Activated naive CD4-positive, alpha-beta T cell treated with anti-CD3 and anti-CD28 coated beads for 36 hours (primary cell): ENCODE results near the gene CALM3. TPM values are rescaled to one million over a fixed set of nuclear protein-coding genes. Genes with fewer than 3 reads are reported as not detected.

Source experiments
- CTCF ChIA-PET: fragments of 350-600 bp; sonication (Branson Sonifier 250); formaldehyde crosslinking; loops from one replicate; lab custom pipeline; 2021; ENCODE audit warnings: antibody characterized with exemption; lab: Charles Lee
- DNase-seq: peaks from one replicate; pipeline ENCODE4 v3.0.0-alpha.2; 2020
- H3K27ac Mint-ChIP-seq: one replicate; pipeline ENCODE4 v1.8.0; 2021; ENCODE audit warnings: mild to moderate bottlenecking, mixed read lengths
- H3K27me3 Mint-ChIP-seq: one replicate; pipeline ENCODE4 v1.8.0; 2021; ENCODE audit warnings: low read depth, mixed read lengths
- H3K36me3 Mint-ChIP-seq: one replicate; pipeline ENCODE4 v1.8.0; 2021; ENCODE audit warnings: low read depth, mixed read lengths
- H3K4me1 Mint-ChIP-seq: one replicate; pipeline ENCODE4 v1.8.0; 2021; ENCODE audit warnings: low read depth, mixed read lengths
- H3K4me3 Mint-ChIP-seq: one replicate; pipeline ENCODE4 v1.8.0; 2021; ENCODE audit warnings: mild to moderate bottlenecking, moderate library complexity, mixed read lengths
- H3K9me3 Mint-ChIP-seq: one replicate; pipeline ENCODE4 v1.8.0; 2021; ENCODE audit warnings: mixed read lengths
- intact Hi-C: fragments of 100-400 bp; cut with micrococcal nuclease; formaldehyde crosslinking; loops from one replicate; pipeline ENCODE4 v1.15.1; 2023
- total RNA-seq, 2 experiments: library from RNA; stranded (reverse); gene quantifications; one replicate each; pipeline ENCODE4 v1.2.3, GENCODE V29; 2021

The CALM3 gene
- total RNA-seq, 2 experiments from 2014 or later = 482 to 500 TPM

GRCh38 chr19:46608581-46609345 is 7.6 kb downstream of the CALM3 start:
- Mint-ChIP-seq H3K4me3 (no peak overlapping the region), H3K27ac (peak overlapping the region; percentile 53), H3K9me3 (no peaks in the 10 kb centered on the region), H3K36me3 (peaks cover 46% of the 10 kb centered on the region), H3K4me1 (peaks cover 62% of the 10 kb centered on the region), H3K27me3 (no peaks in the 10 kb centered on the region)
- intact Hi-C loops = no loop called here
- no peak for DNase-seq
- CTCF ChIA-PET = no interaction called here

GRCh38 chr19:46609511-46610412 is 8.6 kb downstream of the CALM3 start:
- H3K36me3 Mint-ChIP-seq = peaks cover 46% of the 10 kb centered on the region

DNA sequence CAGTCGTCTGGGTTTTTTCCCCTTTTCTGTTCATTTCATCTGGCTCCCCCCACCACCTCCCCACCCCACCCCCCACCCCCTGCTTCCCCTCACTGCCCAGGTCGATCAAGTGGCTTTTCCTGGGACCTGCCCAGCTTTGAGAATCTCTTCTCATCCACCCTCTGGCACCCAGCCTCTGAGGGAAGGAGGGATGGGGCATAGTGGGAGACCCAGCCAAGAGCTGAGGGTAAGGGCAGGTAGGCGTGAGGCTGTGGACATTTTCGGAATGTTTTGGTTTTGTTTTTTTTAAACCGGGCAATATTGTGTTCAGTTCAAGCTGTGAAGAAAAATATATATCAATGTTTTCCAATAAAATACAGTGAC is 9.3 kb downstream of the CALM3 start:
- peaks cover 46% of the 10 kb centered on the region for H3K36me3 Mint-ChIP-seq
- DNase-seq = no peak
- H3K27me3 Mint-ChIP-seq = no peaks in the 10 kb centered on the region
- H3K27ac Mint-ChIP-seq = peak overlapping the region; percentile 80
- no peak overlapping the region for H3K4me3 Mint-ChIP-seq
- no peaks in the 10 kb centered on the region for H3K9me3 Mint-ChIP-seq
- H3K4me1 Mint-ChIP-seq = peaks cover 63% of the 10 kb centered on the region
- CTCF ChIA-PET = interaction anchor here (1.3 to 10.9 kb wide), 3 partner anchors 51 to 141 kb away, joined by 3 to 178 read pairs (median 3); partner anchors contain the start of gene DACT3
- intact Hi-C loops = no loop called here

More at GRCh38 chr19:46609511-46610412, 8.6 kb downstream of the CALM3 start:
- H3K27ac Mint-ChIP-seq = no peak overlapping the region
- H3K27me3 Mint-ChIP-seq = no peaks in the 10 kb centered on the region
- no peak overlapping the region for H3K4me3 Mint-ChIP-seq
- intact Hi-C loops = no loop called here
- peaks cover 63% of the 10 kb centered on the region for H3K4me1 Mint-ChIP-seq
- no peaks in the 10 kb centered on the region for H3K9me3 Mint-ChIP-seq
- CTCF ChIA-PET = interaction anchor here (10.9 kb wide), 1 partner anchor 52 kb away, joined by 178 read pairs; the partner anchor contains the start of gene DACT3
- no peak for DNase-seq

- Mint-ChIP-seq H3K9me3 (no peaks in the 10 kb centered on the region), H3K4me3 (peak overlapping the region; percentile 7), H3K4me1 (peaks cover 65% of the 10 kb centered on the region), H3K36me3 (peaks cover 46% of the 10 kb centered on the region), H3K27me3 (no peaks in the 10 kb centered on the region), H3K27ac (peak overlapping the region; percentile 80)
- CTCF ChIA-PET = interaction anchor here (0.6 to 10.9 kb wide), 8 partner anchors 9 to 140 kb away, joined by 3 to 178 read pairs (median 5); partner anchors contain the start of gene DACT3
- intact Hi-C loops = no loop called here
- DNase-seq = peak; percentile 61
Measured at GRCh38 chr19:46610851-46611770, 10.0 kb downstream of the CALM3 start.

DNA sequence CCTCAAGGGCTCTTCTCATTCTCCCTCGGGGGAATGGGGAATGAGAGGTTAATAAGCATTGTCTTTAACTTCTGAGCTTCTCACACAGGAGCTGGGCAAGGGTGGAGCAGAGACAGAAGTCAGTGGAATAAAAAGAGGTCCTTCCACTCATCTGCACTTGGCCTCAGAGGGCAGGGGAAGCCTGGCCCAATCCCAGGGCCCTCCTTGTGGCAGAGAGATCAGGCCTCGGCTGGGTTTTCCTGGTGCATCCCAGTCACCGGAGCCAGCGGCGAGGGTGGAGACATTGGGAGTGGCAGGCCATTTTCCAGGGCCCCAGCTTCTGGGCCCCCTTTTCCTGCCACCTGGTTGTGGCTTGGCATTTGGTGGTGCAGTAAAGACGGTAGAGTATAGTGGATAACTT is 10.6 kb downstream of the CALM3 start:
- peak overlapping the region; percentile 80 for H3K27ac Mint-ChIP-seq
- no peak for DNase-seq
- H3K4me1 Mint-ChIP-seq = peaks cover 68% of the 10 kb centered on the region
- intact Hi-C loops = loop anchor here (1.0 to 2.0 kb wide), 2 partner anchors 11 to 89 kb away; no protein-coding TSS in a partner anchor
- CTCF ChIA-PET = interaction anchor here (0.6 to 10.9 kb wide), 11 partner anchors 9 to 140 kb away, joined by 3 to 178 read pairs (median 6); partner anchors contain the start of genes DACT3 and PTGIR
- peaks cover 40% of the 10 kb centered on the region for H3K36me3 Mint-ChIP-seq
- no peaks in the 10 kb centered on the region for H3K9me3 Mint-ChIP-seq
- H3K4me3 Mint-ChIP-seq = peak overlapping the region; percentile 40
- H3K27me3 Mint-ChIP-seq = no peaks in the 10 kb centered on the region

GRCh38 chr19:46613525-46613924 is 12.4 kb downstream of the CALM3 start:
- Mint-ChIP-seq H3K9me3 (no peaks in the 10 kb centered on the region), H3K4me1 (peaks cover 73% of the 10 kb centered on the region), H3K4me3 (no peak overlapping the region), H3K27me3 (no peaks in the 10 kb centered on the region), H3K36me3 (peaks cover 27% of the 10 kb centered on the region), H3K27ac (peak overlapping the region; percentile 67)
- intact Hi-C loops = loop anchor here (2.0 kb wide), 1 partner anchor 91 kb away; no protein-coding TSS in a partner anchor
- CTCF ChIA-PET = interaction anchor here (0.7 to 10.9 kb wide), 12 partner anchors 9 to 117 kb away, joined by 3 to 178 read pairs (median 8); partner anchors contain the start of genes CALM3, DACT3 and PTGIR
- DNase-seq = no peak

DNA sequence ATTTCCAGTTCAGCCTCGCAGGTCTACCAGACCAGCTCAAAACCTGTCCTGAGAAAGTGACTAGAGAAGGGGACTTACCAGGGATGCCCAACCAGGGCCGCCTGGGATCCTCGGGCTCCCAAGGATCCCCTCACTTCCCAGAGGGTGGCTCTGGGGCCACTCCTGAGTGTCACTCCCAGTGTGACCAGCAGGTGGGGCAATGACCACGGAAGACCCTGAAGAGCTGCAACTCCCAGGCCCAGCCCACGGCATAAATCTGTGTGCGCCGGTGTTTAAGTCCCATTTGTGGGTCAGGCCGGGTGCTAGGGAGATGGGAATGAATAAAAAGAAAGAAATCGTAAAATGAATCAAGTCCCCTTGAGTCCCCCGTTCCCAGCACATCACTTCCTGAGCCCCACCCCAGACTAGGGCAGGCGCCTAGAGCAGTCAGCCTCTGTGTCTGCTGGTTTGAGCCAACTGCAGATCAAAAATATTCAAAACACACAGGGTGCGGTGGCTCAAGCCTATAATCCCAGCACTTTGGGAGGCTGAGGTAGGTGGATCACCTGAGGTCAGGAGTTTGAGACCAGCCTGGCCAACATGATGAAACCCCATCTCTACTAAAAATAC is 13.1 kb downstream of the CALM3 start:
- DNase-seq = peak; percentile 93
- H3K27ac Mint-ChIP-seq = peak overlapping the region; percentile 67
- peaks cover 20% of the 10 kb centered on the region for H3K36me3 Mint-ChIP-seq
- intact Hi-C loops = loop anchor here (1.0 kb wide), 2 partner anchors 48 to 100 kb away; no protein-coding TSS in a partner anchor
- H3K27me3 Mint-ChIP-seq = no peaks in the 10 kb centered on the region
- no peak overlapping the region for H3K4me3 Mint-ChIP-seq
- CTCF ChIA-PET = interaction anchor here (0.6 to 10.9 kb wide), 19 partner anchors 8 to 1539 kb away, joined by 3 to 178 read pairs (median 4); partner anchors contain the start of genes CALM3, DACT3, GNG8 and PTGIR
- H3K4me1 Mint-ChIP-seq = peaks cover 75% of the 10 kb centered on the region
- no peaks in the 10 kb centered on the region for H3K9me3 Mint-ChIP-seq

- H3K4me3 Mint-ChIP-seq = no peak overlapping the region
- CTCF ChIA-PET = interaction anchor here (1.3 to 10.9 kb wide), 8 partner anchors 9 to 87 kb away, joined by 3 to 178 read pairs (median 10); partner anchors contain the start of genes DACT3 and PTGIR
- DNase-seq = peak; percentile 5
- H3K4me1 Mint-ChIP-seq = peaks cover 76% of the 10 kb centered on the region
- intact Hi-C loops = no loop called here
- H3K9me3 Mint-ChIP-seq = no peaks in the 10 kb centered on the region
- H3K27me3 Mint-ChIP-seq = no peaks in the 10 kb centered on the region
- H3K27ac Mint-ChIP-seq = peak overlapping the region; percentile 95
- H3K36me3 Mint-ChIP-seq = peaks cover 8% of the 10 kb centered on the region
Measured at GRCh38 chr19:46615966-46616365, 14.8 kb downstream of the CALM3 start.

- H3K27ac Mint-ChIP-seq = peak overlapping the region; percentile 95
- H3K9me3 Mint-ChIP-seq = no peaks in the 10 kb centered on the region
- peaks cover 76% of the 10 kb centered on the region for H3K4me1 Mint-ChIP-seq
- H3K36me3 Mint-ChIP-seq = peaks cover 3% of the 10 kb centered on the region
- intact Hi-C loops = loop anchor here (1.0 kb wide), 4 partner anchors 18 to 170 kb away; no protein-coding TSS in a partner anchor
- CTCF ChIA-PET = interaction anchor here (1.0 to 10.9 kb wide), 10 partner anchors 8 to 153 kb away, joined by 3 to 178 read pairs (median 6); partner anchors contain the start of genes DACT3 and PTGIR
- peak; percentile 91 for DNase-seq
- peak overlapping the region; percentile 72 for H3K4me3 Mint-ChIP-seq
- no peaks in the 10 kb centered on the region for H3K27me3 Mint-ChIP-seq
Measured at GRCh38 chr19:46616631-46617322, 15.6 kb downstream of the CALM3 start.

DNA sequence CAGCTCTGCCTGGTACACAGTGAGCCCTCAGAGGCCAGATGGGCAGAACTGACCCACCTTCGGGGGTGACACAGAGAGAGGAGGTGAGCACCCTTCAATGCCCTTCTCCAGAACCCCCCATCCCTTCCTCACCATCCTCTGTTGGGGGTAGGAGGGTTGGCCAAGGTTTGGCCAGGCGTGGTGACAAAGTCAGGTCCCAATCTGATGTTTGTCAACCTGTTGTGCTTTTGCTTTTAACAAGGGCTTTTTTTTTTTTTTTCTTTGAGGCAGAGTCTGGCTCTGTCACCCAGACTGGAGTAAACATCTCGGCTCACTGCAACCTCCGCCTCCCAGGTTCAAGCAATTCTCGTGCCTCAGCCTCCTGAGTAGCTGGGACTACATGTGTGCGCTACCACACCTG is 16.5 kb downstream of the CALM3 start:
- H3K4me1 Mint-ChIP-seq = peaks cover 76% of the 10 kb centered on the region
- H3K27me3 Mint-ChIP-seq = no peaks in the 10 kb centered on the region
- H3K36me3 Mint-ChIP-seq = peaks cover 6% of the 10 kb centered on the region
- H3K4me3 Mint-ChIP-seq = no peak overlapping the region
- no peaks in the 10 kb centered on the region for H3K9me3 Mint-ChIP-seq
- DNase-seq = no peak
- H3K27ac Mint-ChIP-seq = peak overlapping the region; percentile 95
- intact Hi-C loops = loop anchor here (1.0 kb wide), 4 partner anchors 17 to 169 kb away; no protein-coding TSS in a partner anchor
- CTCF ChIA-PET = interaction anchor here (1.0 to 10.9 kb wide), 11 partner anchors 7 to 152 kb away, joined by 3 to 178 read pairs (median 4); partner anchors contain the start of genes DACT3 and PTGIR
